Testis (tissue), 3 donors: Measurements from ENCODE around the gene CA14. TPM values are rescaled to one million over a fixed set of nuclear protein-coding genes. Genes with fewer than 3 reads are reported as not detected.

Experiments used
- DNase-seq: peaks from one replicate; pipeline ENCODE4 v3.0.0-alpha.2; 2019
- H3K27ac ChIP-seq, 2 donors: fragments of 200-600 bp; sonication (generic); one replicate each; pipeline ENCODE4 v1.5.1; 2019
- H3K27me3 ChIP-seq: fragments of 200-600 bp; sonication (generic); one replicate; pipeline ENCODE4 v1.5.1; 2019
- H3K36me3 ChIP-seq: fragments of 200-600 bp; sonication (generic); one replicate; pipeline ENCODE4 v1.5.1; 2017; ENCODE audit warnings: low read depth; ENCODE audit errors: missing control alignments
- H3K4me1 ChIP-seq: fragments of 200-600 bp; sonication (generic); one replicate; pipeline ENCODE4 v1.5.1; 2019
- H3K4me3 ChIP-seq, 2 donors: fragments of 200-600 bp; sonication (generic); one replicate each; pipeline ENCODE4 v1.5.1; 2017 to 2019
- H3K9me3 ChIP-seq: fragments of 200-600 bp; sonication (generic); one replicate; pipeline ENCODE4 v1.5.1; 2017
- POLR2A ChIP-seq: fragments of 450-650 bp; IDR thresholded peaks from one replicate; pipeline ENCODE4 v1.6.1; 2017; ENCODE audit warnings: antibody characterized with exemption, mild to moderate bottlenecking, moderate library complexity
- WGBS, 2 donors: methylation state at CpG; one replicate each; pipeline ENCODE4 v1.1.5; 2018; 5-methylcytosine and 5-hydroxymethylcytosine counted together
- intact Hi-C: fragments of 100-400 bp; cut with DNase I; formaldehyde crosslinking; loops from one replicate; pipeline ENCODE4 v1.15.1; 2023; ENCODE audit warnings: low total_unique reads
- polyA plus RNA-seq: library from polyadenylated mRNA; stranded (reverse); fragments of 350-450 nt; fragmentation: Illumina TruSeq; extraction: RNeasy Lipid Tissue Mini Kit (QIAGEN cat#74804); gene quantifications from one replicate; pipeline ENCODE4 v1.2.3, GENCODE V29; 2014; ENCODE audit warnings: low read depth, low replicate concordance; ENCODE audit not compliant: insufficient read depth
- total RNA-seq, 2 donors: library from RNA; depleted of rRNA; stranded (reverse); fragments of >200 nt; gene quantifications; one replicate each; pipeline ENCODE4 v1.2.3, GENCODE V29; 2016
- TF ChIP-seq, protein P1 (sequence below), 3 experiments: fragments of 450-650 bp in 2 of 3; fragments of 200-600 bp in 1 of 3; sonication (generic) in 1 of 3; IDR thresholded peaks; one replicate each; pipeline ENCODE4 v1.5.1; 2016 to 2019; ENCODE audit warnings: antibody characterized with exemption in 3 of 3, mild to moderate bottlenecking in 2 of 3, moderate library complexity in 1 of 3

Gene CA14
- total and polyA plus RNA-seq, 3 donors from 2014 or later = 0.25 to 0.98 TPM; not detected in 1

DNA sequence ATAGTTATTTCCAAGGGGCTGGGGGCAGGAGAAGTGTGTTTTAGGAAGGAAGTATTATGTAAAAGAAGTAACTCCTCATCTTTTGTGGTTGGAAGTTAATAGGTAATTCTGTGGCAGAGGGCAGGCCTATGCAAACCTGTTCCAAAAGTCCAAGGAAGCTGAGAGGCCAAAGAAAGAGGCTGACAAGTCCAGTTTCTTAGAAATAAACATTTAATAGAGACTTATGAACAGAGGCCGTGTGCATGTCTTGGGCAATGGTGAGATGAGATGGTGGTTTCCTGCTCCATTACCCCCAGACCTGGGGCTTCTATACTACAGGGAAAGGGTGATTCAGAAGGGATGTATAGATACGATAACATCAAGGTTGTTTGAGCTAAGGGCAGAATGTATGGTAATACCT lies 7.6 kb upstream of the CA14 start:
- Histone ChIP-seq H3K9me3 (no peaks in the 10 kb centered on the region), H3K4me1 (no peaks in the 10 kb centered on the region), H3K36me3 (no peaks in the 10 kb centered on the region), H3K27me3 (no peaks in the 10 kb centered on the region), H3K27ac (no peak overlapping the region), H3K4me3 (no peak overlapping the region)
- no peak for DNase-seq
- WGBS, 2 donors = 81 to 93% methylated on average over 2 of the region's 2 CpGs
- intact Hi-C loops = no loop called here
- no peak for TF ChIP-seq POLR2A
- TF ChIP-seq, protein P1, sequence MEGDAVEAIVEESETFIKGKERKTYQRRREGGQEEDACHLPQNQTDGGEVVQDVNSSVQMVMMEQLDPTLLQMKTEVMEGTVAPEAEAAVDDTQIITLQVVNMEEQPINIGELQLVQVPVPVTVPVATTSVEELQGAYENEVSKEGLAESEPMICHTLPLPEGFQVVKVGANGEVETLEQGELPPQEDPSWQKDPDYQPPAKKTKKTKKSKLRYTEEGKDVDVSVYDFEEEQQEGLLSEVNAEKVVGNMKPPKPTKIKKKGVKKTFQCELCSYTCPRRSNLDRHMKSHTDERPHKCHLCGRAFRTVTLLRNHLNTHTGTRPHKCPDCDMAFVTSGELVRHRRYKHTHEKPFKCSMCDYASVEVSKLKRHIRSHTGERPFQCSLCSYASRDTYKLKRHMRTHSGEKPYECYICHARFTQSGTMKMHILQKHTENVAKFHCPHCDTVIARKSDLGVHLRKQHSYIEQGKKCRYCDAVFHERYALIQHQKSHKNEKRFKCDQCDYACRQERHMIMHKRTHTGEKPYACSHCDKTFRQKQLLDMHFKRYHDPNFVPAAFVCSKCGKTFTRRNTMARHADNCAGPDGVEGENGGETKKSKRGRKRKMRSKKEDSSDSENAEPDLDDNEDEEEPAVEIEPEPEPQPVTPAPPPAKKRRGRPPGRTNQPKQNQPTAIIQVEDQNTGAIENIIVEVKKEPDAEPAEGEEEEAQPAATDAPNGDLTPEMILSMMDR (IDR thresholded peaks at IDR 0.05) = no peak

DNA sequence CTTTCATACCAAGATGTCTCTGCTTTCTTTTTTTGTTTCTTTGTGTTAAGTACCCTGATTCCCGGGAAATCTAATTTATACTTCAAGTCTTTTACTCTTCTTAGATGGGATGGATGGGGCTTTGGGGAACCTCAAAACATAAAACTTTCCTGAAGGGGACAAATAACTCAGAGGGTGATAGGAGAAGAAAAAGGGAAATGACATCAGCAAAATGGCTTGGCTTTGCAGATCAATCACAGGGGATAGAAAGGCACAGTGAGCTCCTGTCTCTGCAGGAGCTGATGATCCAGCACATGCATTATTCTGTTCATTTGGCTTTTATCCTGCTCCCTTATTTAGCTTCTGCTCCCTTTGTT lies 1.4 kb upstream of the CA14 start:
- no peaks in the 10 kb centered on the region for H3K36me3 ChIP-seq
- no peak overlapping the region for H3K4me3 ChIP-seq
- H3K4me1 ChIP-seq = peaks cover 43% of the 10 kb centered on the region
- 10 to 18% methylated on average over 1 of the region's 1 CpG for WGBS, 2 donors
- intact Hi-C loops = no loop called here
- no peak for DNase-seq
- peak overlapping the region in 1 of 2 donors; percentile 46 for H3K27ac ChIP-seq
- TF ChIP-seq, protein P1 (IDR thresholded peaks at IDR 0.05) = no peak
- no peak for TF ChIP-seq POLR2A
- no peaks in the 10 kb centered on the region for H3K9me3 ChIP-seq
- no peaks in the 10 kb centered on the region for H3K27me3 ChIP-seq

DNA sequence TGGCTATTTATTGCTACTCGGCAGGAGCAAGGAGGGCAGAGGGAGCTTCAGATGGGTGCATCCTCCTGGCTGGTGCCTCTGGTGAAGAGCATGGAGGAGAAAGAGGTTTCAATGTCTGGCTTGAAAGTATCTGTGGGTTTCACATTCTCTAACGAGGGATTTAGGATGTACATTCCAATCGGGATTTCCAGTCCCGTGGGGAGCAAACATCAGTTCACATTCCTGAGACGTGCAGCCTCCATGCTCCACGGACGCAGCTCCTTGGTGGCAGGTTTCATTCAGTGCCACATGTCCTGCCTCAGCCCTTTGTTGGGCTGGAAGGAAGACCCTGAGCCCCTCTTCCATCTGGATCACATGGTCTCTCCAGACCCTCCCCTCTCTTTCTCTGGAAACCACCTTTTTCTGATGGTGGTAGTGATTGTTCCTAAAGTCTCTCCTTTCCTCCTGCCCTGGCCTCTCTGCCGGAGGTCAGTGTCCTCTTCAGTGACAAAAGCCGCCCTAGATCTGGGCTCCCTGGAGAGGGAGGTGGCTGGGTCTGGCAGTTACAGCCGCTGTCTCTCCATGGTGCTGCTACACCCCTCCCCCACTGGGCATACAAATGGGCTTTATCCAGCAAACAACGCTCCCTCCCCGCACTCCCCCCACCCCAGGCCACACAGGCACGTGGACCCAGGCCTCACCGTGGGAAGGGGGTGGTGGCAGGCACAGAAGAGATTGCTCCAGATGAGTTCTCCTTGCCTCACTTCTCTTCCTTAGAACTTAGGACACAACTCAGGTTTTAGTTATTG lies 826 bp upstream of the CA14 start:
- intact Hi-C loops = no loop called here
- peaks cover 43% of the 10 kb centered on the region for H3K4me1 ChIP-seq
- TF ChIP-seq, protein P1 (IDR thresholded peaks at IDR 0.05) = no peak
- no peak for DNase-seq
- H3K4me3 ChIP-seq = no peak overlapping the region
- H3K9me3 ChIP-seq = no peaks in the 10 kb centered on the region
- no peaks in the 10 kb centered on the region for H3K36me3 ChIP-seq
- 40 to 46% methylated on average over 14 of the region's 14 CpGs for WGBS, 2 donors
- peak overlapping the region in 1 of 2 donors; percentile 46 for H3K27ac ChIP-seq
- no peaks in the 10 kb centered on the region for H3K27me3 ChIP-seq

DNA sequence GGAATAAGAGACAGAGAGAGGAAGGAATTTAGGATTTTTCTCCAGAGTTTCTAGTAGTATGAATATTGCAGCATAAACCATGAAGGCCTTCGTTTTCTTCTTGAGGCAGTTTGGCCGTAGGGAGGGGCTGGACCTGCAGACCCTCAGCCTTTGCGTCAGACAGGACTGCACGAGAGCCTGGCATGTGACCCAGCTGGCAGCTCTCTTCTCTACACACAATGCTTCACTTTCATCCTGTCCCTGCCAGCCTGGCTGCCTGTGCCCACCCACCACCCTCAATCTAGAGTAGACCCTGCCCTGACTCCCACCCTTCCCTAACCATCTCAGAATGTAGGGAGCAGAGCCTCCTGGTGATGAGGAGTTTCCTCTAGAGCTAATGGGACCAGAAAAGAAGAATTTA lies 1.6 kb downstream of the CA14 start:
- WGBS, 2 donors = 52 to 62% methylated on average over 4 of the region's 4 CpGs
- H3K36me3 ChIP-seq = no peaks in the 10 kb centered on the region
- no peaks in the 10 kb centered on the region for H3K27me3 ChIP-seq
- H3K9me3 ChIP-seq = no peaks in the 10 kb centered on the region
- DNase-seq = no peak
- intact Hi-C loops = no loop called here
- peak overlapping the region; percentile 22 to 46 for H3K27ac ChIP-seq
- no peak overlapping the region for H3K4me3 ChIP-seq
- TF ChIP-seq, protein P1 (IDR thresholded peaks at IDR 0.05) = no peak
- no peak for TF ChIP-seq POLR2A
- H3K4me1 ChIP-seq = peaks cover 43% of the 10 kb centered on the region
